Right ventricle myocardium inferior (tissue), 1 donor: ENCODE results near the gene SPC25. TPM values are rescaled to one million over a fixed set of nuclear protein-coding genes. Genes with fewer than 3 reads are reported as not detected.
"Not testable (repeated sequence)": the region's sequence is repeated elsewhere in the genome, so short reads cannot be mapped to it uniquely, and the experiment has no call there.

ENCODE experiments used
- ATAC-seq: fragments of 200-7000 bp; cut with Tn5 transposase; one replicate; pipeline ENCODE4 v1.9.1; 2020; ENCODE audit warnings: mild to moderate bottlenecking, moderate library complexity
- DNase-seq: peaks from one replicate; pipeline ENCODE4 v3.0.0; 2021; ENCODE audit errors: missing footprints
- intact Hi-C: fragments of 100-400 bp; cut with DNase I; formaldehyde crosslinking; loops from one replicate; pipeline ENCODE4 v1.11.0; 2022
- total RNA-seq: library from RNA; stranded (reverse); fragmentation: NEBNext Ultra II Directional; extraction: Animal tissue kit (Norgen Biotek cat#: 25700); gene quantifications from one replicate; pipeline ENCODE4 v1.2.1, GENCODE V29; 2021
- donor health status: DM: no; HTN: yes; CAD: no; lungs with severe emphysema.

SPC25 gene
- total RNA-seq, 1 donor from 2014 or later, result 0.60 TPM

GRCh38 chr2:168907940-168908662 is 17.9 kb upstream of the SPC25 start:
- no peak for ATAC-seq
- DNase-seq, result no peak
- intact Hi-C loops, result no loop called here

GRCh38 chr2:168904358-168904757 is 14.1 kb upstream of the SPC25 start:
- intact Hi-C loops, result no loop called here
- DNase-seq, result no peak
- ATAC-seq, result no peak

- intact Hi-C loops, result no loop called here
- ATAC-seq (no peak), DNase-seq (no peak)
These were observed 13.7 kb upstream of the SPC25 start for GRCh38 chr2:168903888-168904287.

GRCh38 chr2:168901003-168901402 is 10.8 kb upstream of the SPC25 start, which contains the start of gene G6PC2:
TSS of gene G6PC2 (plus strand) at chr2:168901291. CDS start at chr2:168901332, 41 bp downstream.
- intact Hi-C loops, result no loop called here
- DNase-seq (no peak), ATAC-seq (no peak)

DNA sequence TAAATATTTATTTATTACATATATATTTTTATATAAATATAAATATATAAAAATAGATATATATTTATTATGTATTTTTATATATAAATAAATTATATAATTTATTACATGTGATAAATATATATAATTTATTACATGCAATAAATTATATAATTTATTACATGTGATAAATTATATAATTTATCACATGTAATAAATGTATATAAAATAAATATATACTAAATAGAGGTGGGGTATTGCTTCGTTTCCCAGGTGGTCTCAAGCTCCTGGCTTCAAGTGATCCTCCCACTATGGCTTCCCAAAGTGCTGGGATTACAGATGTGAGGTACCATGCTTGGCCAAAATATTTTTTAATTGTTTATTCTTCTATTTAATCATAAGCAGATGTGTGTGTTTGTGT is 7.2 kb upstream of the SPC25 start:
- intact Hi-C loops, result no loop called here
- ATAC-seq, result no peak

GRCh38 chr2:168896783-168897182 is 6.6 kb upstream of the SPC25 start:
- intact Hi-C loops, result no loop called here

More for the DNA sequence above, 7.2 kb upstream of the SPC25 start:
- no peak for DNase-seq

DNA sequence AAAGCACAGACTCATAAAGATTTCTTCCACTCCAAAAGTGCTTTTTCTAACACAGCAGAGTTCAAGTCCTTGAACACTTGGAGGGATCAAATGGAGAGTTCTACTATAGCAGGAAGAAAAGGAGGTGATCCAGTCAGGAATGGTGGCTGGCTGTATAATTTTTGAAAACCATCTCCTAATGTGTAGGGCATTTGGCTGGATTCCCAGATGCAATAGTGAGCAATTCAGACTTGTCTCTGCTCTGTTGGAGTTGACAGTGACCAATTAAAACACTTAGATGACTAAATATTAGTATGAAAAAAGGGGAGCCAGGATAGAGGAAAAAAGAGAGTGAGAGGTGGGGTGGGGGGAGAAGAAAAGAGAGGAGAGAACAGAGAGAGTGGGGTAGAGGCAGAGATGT is 5.5 kb upstream of the SPC25 start:
- ATAC-seq (no peak), DNase-seq (no peak)
- intact Hi-C loops, result no loop called here

More at GRCh38 chr2:168896783-168897182, 6.6 kb upstream of the SPC25 start:
- ATAC-seq (no peak), DNase-seq (no peak)

DNA sequence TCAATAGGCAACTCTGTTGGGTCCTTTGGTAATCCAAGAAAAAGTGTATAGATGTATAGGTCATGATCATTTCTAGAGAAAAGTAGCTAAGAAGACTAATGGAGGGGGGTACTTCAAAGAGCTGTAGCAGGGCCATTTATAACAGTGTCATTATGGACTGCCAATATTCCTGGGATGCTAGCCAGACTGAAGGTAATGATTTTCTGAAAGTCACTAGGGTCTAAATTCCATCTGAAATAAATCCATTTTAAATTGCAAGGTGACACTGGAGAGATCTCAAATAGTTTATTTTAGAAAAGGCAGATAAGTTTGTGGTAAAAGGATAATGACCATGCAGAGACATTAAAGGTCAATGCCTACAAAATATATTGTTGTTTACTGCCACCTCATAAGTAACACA is 4.5 kb upstream of the SPC25 start:
- DNase-seq, result no peak
- no peak for ATAC-seq
- intact Hi-C loops, result no loop called here

GRCh38 chr2:168894101-168894500 is 3.9 kb upstream of the SPC25 start:
- intact Hi-C loops, result no loop called here
- ATAC-seq (no peak), DNase-seq (no peak)

DNA sequence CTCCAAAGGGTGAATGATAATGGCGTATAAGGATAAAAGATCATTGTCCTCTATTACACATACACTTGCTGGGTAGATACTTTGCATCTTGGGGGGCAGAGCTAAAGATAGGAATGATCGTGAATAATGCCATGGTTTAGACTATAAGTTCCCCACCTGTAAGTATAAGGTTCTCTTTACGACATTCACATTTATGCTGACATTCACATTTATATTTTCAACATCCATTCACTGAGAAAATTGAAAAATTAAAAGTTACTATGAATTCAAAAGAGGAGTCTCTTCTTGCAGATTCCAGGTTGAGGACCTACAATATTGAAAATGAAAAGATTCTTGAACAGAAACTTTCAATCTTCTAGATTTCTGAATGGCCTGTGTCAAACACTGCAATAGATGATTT is 2.1 kb upstream of the SPC25 start:
- ATAC-seq (no peak), DNase-seq (no peak)
- intact Hi-C loops, result no loop called here

GRCh38 chr2:168889635-168890005 is 610 bp downstream of the SPC25 start:
- no peak for DNase-seq
- ATAC-seq, result no peak
- intact Hi-C loops, result no loop called here

DNA sequence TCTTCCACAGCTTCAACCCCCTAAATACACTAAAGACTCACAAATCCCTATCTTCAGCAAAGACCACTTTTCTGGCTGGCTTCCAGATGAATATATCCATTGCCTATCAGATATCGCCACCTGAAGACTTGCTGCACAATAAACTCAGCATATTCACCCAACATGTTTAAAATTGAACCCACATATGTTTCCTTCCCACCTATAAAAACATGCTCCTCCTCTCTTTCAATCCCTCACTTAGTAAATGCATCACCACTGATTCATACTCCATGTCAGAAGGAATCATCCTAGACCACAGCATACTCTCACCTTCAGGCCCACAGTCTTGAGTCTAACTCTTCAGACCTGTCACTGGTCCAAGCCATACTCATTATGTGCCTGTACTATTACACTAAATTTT is 5.3 kb downstream of the SPC25 start:
- ATAC-seq, result no peak
- no peak for DNase-seq
- intact Hi-C loops, result no loop called here

DNA sequence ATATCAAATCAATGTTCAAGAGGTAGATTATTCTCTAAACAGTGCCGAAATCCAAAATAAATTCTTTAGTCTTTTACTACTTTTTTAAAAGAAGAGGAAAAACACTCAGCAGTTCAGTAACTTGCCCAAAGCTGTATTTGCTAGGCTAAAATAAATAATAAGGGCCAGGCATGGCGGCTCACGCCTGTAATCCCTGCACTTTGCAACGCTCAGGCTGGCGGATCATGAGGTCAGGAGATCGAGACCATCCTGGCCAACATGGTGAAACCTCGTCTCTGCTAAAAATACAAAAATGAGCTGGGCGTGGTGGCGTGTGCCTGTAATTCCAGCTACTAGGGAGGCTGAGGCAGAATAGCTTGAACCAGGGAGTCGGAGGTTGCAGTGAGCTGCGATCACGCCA is 8.1 kb downstream of the SPC25 start:
- ATAC-seq, intact Hi-C loops, DNase-seq: not testable (repeated sequence)

DNA sequence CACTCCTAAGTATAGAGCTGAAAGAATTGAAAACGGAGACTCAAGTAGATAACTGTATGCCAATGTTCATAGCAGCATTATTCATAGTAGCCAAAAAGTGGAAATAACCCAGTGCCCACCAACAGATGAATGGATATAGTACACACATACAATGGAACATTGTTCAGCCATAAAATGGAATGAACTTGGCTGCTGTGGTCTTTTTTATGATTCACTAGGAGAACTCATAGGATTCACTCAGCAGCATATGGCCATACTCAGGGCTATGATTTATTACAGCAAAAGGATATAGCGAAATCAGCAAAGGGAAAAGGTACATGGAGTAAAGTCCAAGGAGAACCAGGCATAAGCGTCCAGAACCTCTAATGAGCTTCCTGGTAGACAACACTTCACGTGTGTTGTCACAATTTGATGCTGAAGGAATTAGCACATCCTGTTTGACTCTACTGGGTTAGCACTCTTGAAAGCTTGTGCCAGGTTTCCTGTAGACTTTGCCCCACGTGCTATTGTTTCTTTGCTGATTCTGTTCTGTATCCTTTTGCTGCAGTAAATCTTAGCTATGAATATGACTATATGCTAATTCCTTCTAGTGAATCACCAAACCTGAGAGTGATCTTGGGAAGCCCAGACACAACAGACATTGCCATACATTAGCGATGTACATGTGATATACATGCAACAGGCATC is 15.7 kb downstream of the SPC25 start:
- intact Hi-C loops, result no loop called here
- no peak for ATAC-seq
- no peak for DNase-seq

DNA sequence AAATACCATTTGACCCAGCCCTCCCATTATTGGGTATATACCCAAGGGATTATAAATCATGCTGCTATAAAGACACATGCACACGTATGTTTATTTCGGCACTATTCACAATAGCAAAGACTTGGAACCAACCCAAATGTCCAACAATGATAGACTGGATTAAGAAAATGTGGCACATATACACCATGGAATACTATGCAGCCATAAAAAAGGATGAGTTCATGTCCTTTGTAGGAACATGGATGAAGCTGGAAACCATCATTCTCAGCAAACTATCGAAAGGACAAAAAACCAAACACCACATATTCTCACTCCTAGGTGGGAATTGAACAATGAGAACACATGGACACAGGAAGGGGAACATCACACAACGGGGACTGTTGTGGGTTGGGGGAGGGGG is 19.4 kb downstream of the SPC25 start:
- intact Hi-C loops, result not testable (repeated sequence)

DNA sequence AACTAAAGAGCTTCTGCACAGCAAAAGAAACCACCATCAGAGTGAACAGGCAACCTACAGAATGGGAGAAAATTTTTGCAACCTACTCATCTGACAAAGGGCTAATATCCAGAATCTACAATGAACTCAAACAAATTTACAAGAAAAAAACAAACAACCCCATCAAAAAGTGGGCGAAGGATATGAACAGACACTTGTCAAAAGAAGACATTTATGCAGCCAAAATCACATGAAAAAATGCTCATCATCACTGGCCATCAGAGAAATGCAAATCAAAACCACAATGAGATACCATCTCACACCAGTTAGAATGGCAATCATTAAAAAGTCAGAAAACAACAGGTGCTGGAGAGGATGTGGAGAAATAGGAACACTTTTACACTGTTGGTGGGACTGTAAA is 19.9 kb downstream of the SPC25 start:
- DNase-seq, intact Hi-C loops, ATAC-seq: not testable (repeated sequence)

More for the DNA sequence above, 19.4 kb downstream of the SPC25 start:
- not testable (repeated sequence) for DNase-seq, ATAC-seq

DNA sequence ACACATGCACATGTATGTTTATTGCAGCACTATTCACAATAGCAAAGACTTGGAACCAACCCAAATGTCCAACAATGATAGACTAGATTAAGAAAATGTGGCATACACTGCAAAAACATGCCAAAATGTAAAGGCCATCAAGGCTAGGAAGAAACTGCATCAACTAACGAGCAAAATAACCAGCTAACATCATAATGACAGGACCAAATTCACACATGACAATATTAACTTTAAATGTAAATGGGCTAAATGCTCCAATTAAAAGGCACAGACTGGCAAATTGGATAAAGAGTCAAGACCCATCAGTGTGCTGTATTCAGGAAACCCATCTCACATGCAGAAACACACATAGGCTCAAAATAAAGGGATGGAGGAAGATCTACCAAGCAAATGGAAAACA is 23.1 kb downstream of the SPC25 start:
- intact Hi-C loops, DNase-seq, ATAC-seq: not testable (repeated sequence)

DNA sequence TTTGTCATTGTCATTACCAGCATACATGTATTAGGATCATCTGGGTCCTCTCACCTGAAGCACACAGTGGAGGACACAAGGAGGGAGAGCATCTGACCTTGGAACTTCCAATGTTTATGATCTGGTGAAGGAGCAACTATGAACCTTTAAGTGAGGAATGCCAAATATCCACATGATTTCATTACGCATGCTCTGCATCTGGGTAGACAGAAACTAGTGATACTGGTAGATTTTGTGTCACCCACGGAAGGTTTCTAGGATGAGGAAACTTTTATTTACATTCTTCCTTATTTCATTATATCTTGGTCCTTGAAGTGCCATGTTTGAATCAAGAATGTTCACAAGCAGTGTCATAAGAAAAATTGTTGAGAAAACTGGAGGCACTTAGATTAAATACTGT is 32.1 kb downstream of the SPC25 start:
- no peak for ATAC-seq
- intact Hi-C loops, result no loop called here
- DNase-seq, result no peak

- DNase-seq, result no peak
- intact Hi-C loops, result no loop called here
- ATAC-seq, result no peak
These were observed 34.6 kb downstream of the SPC25 start for GRCh38 chr2:168855601-168856000.

DNA sequence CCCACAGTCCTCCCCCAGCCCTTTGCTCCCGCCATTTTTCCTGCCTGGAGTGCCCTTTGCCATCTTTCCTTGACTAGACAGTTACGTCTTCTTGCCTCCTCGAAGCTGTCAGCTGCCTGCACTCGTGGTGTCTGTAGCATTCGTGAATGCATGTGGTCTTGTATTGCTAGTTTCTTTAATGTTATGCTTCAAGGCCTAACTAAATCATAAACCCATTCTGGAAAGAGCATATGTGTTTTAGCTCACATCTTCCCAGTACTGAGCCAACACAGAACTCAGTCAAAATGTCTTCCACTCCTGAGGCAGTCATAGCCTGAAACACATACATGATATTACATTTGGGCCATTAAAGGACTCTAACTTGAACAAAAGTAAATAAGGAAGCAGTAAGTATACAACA is 35.6 kb downstream of the SPC25 start:
- intact Hi-C loops, result no loop called here
- DNase-seq (no peak), ATAC-seq (no peak)
